CD4-positive, alpha-beta T cell treated with Interleukin-15 for 1 hour (primary cell): ENCODE measurements around the gene AAMP.
A peak's percentile ranks its signal among the peaks of the same experiment; 100 is the strongest.
"Not testable (repeated sequence)": the region's sequence is repeated elsewhere in the genome, so short reads cannot be mapped to it uniquely, and the experiment has no call there.

Experiments used
- DNase-seq: peaks from one replicate; pipeline ENCODE4 v3.0.0-alpha.2; 2020

Gene AAMP

DNA sequence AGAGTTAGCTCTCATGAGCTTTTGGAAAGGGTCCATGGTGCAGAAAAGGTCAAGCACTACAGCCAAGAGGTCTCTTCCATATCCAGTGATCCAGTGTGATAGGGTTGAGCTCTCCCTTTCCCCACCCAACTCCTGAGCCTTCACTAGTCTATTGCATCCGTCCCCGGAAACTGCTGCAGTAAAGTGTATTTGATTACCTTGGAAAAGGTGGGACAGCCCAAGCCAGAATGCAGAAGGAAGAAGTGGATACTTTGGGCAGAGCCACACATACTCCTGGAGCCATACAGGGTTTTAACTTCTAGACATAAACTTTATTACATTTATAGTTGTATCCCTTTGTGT is 3.9 kb upstream of the AAMP start:
- DNase-seq: no peak

DNA sequence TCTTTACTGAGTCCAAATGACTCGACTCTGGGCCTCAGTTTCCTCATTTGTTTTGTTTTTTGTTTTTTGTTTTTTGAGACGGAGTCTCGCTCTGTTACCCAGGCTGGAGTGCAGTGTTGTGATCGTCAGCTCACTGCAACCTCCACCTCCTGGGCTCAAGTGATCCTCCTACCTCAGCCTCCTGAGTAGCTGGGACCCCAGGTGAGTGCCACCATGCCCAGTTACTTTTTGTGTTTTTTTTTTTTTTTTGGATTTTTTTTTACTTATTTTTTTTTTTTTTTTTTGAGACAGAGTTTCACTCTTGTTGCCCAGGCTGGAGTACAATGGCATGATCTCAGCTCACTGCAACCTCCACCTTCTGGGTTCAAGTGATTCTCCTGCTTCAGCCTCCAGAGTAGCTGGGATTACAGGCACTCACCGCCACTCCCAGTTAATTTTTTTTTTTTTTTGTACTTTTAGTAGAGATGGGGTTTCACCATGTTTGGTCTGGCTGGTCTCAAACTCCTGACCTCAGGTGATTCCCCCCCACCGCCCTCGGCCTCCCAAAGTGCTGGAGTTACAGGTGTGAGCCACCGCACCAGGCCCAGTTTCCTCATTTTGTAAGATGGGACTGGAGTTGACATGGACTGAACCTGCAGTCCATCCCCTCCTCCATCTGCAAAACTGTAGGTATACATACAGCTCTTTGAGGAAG is 3.4 kb upstream of the AAMP start:
- not testable (repeated sequence) for DNase-seq

DNA sequence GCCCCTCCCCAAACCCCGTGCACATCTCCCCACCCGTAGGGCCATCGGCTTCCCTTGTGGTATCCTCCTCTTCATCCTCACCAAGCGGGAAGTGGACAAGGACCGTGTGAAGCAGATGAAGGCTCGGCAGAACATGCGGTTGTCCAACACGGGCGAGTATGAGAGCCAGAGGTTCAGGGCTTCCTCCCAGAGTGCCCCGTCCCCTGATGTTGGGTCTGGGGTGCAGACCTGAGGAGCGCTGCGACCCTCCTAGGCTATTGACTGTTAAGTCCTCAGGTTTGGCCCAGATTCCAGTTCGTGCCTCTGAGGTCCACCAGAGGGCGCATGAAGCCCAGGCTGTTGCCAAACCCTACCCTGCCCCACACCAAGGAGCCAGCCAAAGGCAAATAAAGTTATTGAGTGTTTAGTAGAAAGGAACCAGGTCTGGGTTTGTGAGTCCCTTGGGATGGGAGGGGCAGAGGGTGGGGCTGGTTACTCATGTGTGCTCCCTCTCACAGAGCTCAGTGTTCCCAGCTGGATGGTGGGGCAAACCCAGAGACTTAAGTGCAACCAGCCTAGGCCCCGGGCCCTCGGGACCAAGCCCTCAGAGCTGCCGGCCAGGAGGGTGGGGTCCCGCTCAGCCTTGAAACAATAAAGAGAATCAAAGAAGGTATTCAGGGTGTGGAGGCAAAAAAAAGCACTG is 2.7 kb upstream of the AAMP start:
- peak; percentile 86 for DNase-seq

DNA sequence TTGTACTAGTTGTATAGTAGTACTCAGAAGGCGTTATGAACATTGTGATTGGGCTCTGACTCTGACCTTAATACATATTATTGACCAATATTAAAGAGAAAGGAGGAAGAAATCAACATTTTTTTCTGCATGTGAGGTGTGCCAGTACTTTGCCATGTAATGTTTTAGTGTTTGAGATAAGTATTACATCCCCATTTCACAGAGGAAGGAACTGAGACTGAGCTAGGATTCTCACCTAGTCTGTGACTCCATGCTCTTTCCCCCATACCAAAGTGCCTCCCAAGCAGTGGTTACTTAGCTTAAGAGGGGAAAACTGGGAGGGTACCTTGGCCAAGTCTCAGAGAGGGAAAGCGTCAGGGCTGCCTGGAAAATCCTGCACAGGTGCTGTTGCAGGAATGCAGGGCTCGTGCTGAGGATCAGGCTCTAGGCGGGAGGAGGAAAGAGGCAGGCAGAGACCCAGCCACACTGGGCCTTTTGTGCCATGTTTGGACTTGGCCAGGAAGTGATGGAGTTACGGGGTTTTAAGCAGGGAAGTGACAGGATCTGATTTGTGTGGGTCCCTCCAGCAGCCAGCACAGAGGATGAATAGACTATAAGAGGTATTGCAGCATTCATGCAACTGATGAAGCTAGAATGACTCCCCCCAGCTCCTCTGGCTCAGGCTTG is 2.1 kb upstream of the AAMP start:
- no peak for DNase-seq

DNA sequence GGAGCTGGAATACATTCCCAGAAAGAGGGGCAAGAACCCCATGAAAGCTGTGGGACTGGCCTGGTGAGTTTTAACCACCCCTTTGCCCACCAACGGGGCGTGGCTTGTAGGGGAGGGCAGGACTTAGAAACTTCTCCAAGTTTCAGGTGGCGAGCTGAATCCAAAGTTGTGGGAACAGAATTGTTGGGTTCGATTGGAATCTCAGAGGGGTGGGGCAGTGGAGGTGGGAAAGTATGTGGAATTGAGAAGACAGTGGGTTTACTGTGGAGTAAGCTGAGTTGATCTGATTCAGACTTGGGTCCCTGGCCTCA is 1.5 kb upstream of the AAMP start:
- DNase-seq: no peak

DNA sequence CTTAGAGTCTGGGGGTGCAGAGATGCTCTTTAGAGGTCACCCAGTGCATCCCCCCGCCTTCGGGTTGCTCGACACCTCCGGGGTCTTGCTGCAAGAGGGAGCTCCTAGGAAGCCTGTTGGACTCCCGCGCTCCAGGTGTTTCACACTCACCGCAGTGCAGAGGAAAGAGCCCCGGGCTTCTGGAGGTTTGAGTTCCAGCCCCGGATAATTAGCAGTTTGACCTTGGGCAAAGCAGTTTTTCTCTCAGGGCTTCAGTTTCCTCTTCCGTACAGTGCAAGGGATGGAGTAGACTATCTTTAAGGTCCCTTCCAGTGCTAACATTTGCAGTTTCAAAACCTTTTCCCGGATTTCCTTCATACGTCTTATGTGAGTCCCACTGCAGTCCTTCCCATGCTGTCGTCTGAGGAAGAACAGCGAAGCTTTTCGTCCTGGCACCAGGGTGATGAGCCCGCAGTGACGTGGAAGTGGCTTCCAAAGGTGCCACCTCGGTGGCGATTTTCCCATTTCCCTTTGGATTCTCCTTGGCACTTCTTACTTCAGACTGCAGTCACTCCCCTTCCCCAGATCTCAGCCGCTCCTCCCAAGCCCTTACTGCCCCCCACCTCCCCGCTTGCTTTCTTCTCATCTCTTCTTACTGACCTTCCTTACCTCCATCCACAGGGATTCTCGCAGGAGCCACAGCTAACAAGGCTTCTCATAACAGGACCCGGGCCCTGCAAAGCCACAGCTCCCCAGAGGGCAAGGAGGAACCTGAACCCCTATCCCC is 967 bp upstream of the AAMP start:
- DNase-seq: no peak

DNA sequence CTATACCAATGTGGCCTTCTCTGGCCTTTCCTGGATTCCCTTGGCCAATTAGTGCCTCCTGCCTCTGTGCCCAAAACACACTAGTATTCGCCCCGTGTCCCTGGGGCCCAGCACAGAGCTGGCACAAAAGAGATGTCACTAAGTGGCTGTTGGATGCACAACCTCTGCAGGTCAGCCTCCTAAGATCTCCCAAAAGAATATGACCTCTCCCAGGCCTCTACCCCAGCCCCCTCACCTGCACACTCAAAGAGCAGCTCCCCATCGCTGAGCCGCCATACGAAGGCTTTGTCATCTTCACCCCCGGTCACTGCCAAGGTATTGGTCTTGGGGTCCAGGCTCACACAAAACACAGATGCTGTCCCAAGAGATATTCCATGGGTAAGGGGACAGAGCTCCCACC is 2.7 kb downstream of the AAMP start:
- no peak for DNase-seq

DNA sequence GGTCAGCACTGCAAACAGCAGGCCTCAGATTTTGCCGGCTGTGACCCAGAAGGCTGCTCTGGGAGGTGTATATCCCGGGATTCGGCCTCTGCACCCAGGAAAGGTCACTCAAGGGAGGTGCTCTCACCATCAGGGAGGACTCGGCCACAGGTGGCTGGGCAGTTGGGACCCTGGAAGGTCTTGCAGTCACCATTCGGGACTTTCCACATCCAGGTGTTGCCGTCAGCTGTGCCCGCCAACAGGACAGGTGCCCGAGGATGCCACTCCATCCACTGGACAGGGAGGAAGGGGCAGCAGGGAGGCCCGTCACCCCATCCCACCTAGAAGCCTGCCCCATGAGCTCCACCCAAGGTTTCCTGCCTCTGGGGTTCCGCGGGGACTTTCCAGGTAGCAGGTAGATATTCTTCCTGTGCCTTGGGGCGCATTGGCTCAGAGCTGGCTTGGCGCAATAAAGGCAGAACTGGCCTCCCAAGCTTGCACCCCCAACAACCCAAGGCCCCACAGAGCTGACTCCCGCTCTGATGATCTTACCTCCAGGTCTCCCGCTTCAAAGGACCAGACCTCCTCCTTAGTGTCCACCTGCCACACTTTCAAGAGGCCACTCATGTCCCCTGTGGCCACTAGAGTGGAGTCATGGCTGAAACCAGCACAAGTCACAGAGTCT is 3.5 kb downstream of the AAMP start:
- no peak for DNase-seq

DNA sequence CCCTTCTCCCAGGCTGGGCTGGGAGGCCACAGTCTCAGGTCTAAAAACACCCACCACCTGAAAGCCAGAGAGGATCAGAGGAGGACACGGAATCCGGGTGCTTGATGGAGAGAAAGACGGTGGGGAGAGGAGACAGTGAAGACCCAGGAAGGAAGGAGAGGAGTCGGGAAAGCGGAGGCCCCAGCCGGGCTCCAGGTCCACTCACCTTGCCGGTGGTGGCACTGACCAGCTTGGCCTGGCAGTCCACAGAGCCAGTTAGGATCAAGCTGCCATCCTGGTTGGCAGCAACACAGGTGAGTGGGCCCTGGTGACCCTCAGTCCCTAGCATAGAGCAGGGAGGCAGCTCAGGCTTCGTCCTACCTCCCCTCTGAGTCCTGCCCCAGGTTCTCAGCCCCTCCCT is 4.3 kb downstream of the AAMP start:
- no peak for DNase-seq

DNA sequence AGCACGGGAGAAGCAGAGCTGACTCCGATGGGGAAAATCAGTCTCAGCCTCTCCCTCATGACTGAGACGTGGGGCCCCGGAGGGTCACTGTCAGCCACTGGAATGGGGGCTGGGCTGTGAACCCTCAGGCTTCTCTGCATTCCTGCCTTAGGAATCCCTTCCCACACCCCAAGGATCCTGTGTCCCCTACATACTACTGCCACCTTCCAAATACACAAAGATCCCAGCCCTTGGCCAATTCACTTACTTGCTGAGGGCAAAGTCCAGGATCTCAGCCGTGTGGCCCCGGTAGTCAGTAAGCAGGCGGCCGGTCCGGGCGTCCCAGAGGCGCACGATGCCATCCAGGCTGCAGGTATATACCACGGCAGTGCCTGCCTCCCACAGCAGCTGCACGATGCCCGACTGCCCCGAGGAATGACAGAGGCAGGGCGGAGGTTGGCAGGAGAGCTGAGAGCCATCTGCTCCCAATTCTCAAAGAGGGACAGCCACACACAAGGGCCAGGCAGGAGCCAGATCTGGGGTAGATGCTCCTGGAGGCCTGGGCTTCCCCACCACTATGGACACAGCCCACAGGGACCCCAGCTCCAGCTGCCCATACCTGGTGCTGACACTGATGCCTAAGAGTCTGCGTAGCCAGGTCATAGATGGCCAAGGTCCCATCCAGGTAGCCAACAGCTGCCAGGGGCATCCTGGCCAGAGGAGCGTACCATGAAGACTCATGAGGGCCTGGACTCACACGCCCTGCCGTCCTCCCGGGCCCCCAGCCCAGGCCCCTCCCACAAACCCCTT is 5.0 kb downstream of the AAMP start:
- DNase-seq: no peak

DNA sequence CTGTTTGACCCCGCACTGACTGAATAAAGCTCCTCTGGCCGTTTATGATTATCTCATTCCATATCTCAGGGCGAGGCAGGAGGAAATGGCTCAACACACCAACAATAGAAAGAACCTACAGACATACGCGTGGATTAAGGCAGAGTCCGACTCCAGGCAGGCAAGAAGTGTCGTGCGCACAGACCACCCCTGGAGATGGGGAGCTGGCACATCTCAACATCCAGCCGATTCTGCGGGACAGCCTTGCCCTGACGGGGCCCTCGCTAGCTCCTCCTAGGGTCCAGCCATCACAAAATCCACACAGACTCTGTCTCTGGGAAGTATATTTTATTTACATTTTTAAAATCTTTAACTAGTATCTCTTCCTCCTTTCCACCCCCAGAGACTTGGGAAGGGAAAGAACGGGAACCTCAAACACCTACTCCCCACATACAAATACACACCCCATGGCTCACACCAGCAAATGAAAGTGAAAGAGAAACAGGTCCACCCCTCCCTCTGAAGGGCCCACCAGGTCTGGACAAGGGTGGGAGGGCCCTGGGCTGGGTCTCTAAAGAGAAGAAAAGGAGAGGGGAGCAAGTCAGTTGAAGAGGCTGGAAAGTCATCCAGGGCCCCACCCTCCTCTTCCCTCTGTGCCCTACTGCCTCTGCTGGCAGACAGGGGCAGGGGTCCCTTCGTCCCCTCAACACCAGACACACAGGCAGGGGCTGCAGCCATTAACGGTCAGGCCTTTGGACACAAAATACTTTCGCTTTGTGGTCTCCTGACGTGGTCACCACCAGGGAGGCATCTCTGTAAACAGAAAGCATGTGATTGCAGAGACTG is 5.9 kb downstream of the AAMP start:
- peak; percentile 15 for DNase-seq

DNA sequence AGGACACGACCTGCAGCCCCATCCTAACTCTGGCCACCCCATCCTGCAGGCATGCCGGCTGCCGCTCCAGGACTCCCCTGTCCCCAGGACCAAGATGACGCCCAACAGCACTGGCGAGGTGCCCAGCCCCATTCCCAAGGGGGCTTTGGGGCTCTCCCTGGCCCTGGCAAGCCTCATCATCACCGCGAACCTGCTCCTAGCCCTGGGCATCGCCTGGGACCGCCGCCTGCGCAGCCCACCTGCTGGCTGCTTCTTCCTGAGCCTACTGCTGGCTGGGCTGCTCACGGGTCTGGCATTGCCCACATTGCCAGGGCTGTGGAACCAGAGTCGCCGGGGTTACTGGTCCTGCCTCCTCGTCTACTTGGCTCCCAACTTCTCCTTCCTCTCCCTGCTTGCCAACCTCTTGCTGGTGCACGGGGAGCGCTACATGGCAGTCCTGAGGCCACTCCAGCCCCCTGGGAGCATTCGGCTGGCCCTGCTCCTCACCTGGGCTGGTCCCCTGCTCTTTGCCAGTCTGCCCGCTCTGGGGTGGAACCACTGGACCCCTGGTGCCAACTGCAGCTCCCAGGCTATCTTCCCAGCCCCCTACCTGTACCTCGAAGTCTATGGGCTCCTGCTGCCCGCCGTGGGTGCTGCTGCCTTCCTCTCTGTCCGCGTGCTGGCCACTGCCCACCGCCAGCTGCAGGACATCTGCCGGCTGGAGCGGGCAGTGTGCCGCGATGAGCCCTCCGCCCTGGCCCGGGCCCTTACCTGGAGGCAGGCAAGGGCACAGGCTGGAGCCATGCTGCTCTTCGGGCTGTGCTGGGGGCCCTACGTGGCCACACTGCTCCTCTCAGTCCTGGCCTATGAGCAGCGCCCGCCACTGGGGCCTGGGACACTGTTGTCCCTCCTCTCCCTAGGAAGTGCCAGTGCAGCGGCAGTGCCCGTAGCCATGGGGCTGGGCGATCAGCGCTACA is 7.0 kb downstream of the AAMP start:
- DNase-seq: peak; percentile 14

DNA sequence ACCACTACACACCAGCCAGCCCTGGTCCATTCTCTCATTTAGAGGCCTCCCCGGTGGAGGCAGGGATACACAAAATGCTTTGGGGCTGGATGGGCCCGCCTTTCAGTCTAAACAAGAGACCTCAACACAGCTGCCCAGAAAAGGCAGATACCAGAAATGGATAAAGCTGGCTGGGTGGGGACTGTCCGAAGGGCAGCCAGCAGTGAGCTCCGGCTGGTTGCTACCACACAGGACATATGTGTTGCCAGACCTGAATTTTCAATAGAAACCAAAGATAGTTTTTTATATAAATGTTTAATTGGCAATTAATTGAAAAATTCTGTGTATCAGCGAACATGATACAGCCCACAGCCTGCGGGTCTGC is 7.7 kb downstream of the AAMP start:
- DNase-seq: no peak

DNA sequence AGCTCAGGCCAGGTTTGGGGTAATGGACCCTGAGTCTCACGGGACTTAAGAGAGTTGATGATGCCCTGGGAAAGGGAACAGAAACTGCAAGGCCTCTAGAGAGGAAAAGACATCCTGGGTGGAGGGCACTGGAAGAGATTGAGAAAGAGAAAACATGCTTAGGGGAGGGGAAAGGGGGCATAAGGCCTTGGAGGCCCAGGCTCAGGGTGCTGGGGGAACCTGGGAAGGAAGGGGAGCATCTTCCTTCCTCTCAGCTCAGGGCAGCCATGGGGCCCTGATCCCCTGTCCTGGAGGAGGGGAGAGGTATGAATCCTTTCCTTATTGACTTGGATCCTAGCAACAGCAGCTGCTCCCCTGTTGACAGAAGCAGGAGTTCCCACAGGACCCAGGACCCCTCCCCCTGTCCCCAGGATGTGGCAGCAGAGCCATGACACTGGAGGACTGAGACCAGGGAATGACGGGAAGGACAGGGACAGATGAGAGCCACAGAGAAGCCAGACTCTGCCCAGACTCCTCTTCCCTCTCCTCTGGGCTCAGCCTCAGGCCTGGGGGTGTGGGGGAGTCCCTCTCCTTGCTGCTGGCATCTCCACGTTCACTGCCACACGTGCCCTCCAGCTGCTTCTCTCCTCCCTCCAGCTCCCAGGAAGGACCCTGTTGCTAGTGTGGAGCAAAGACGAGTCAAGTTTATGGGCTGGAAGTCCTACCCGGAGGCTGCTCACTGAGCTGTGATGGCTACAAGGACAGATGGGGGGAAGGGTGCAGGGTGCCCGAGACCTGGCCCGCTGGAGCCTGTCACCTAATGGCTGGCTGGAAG is 8.3 kb downstream of the AAMP start:
- DNase-seq: peak; percentile 14

DNA sequence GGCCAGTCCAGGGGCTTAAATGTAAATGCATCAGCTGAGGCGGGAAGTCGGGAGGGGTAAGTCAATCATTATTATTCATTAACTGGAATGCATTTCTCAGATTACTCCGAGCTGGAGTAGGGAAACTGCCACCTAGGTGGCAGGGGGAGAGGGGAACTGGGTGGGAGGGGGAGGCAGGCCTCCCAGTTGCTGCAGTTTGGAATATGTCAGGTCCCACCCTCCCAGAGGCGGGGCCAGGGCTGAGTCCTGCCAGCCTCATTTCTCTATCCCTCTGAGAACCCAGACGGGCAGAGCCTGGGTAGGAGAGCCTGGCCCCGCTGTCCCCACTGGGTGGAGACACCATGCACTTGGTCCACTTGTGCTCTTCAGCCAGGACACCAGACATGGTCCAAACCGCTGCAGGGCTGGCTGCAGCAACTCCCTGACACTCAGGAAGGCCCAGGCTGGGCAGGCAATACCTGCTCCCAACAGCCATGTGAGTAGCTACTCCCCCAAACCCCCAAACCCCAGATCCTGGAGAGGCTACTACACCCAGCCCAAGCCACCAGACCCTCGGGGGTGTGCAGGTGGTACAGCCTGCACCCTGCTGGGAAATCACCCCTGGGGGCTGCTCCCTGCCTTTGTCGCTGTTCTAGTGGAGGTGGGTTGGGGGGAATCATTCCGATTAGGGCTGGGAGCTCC is 9.1 kb downstream of the AAMP start, which contains the start of gene GPBAR1:
Gene GPBAR1 (plus strand): TSS at position 274 of the 681 bp plus-strand sequence. CDS start 1,710 bp downstream, outside the sequence.
- DNase-seq: peak; percentile 18

DNA sequence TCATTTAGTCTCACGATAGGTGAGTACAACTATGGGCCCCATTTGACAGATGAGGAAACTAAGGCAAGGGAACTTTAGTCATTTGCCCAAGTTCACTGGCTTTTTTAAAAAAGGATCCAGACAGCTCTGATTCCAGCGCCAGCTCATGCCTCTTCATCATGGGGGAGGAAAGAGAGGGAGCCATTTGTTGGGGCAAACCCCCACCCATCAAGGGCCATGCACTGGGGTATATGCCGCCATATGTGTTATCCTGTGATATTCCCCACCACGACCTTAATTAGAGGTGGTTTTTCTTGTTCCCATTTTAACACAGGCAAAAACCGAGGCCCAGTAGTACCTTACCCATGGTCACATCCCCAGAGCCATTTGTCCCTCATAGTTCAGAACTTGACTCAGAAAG is 9.8 kb downstream of the AAMP start:
- peak; percentile 5 for DNase-seq

DNA sequence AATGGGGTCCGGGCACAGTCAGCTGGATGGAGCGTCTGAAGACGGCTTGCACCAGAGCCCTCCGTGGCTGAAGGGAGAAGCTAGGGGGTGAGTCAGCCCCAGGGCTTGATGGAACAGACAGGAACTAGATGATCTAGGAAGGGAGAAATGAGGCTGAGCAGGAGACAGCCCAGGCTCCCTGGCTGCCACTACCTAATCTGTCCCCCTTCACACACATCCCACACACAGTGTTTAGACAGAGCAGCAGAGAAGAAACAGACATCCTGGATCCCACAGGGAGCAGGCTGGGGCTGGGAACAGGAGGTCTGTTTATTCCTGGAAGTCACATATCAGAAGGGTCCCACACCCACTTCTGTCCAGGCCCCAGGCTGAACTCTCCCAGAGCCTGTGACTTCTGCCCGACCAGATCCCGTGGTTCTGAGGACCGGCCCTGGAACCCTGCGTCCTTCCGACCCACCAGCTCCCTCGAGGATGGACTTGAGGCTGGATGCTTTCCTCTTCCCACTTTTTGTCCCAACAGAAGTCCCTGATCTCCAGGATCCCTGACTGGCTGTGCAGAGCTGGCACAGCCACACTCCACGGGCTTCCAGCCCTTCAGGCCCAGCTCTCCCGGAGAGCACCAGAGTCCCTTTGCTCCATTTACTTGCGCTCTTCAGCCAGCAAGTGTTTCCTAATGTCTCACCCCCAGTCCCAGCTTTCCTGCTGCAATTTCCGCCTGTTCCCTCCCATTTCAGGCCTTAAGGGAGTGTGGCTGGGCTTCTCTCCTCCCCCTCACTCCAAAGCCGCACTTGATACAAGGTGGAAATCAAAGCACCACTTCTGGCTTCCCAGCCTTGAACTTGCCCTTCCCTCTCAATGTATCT is 10.6 kb downstream of the AAMP start:
- peak; percentile 42 for DNase-seq
